GM13977 (cell line): ENCODE data around the gene PFKP.

Source experiments
- DNase-seq: peaks from one replicate; pipeline ENCODE4 v3.0.0; 2012; ENCODE audit warnings: low spot score
- CTCF ChIP-seq: IDR thresholded peaks from 2 replicates; pipeline ENCODE4 v1.5.1; 2012; ENCODE audit warnings: mild to moderate bottlenecking, control low read depth; ENCODE audit not compliant: insufficient read depth; ENCODE audit errors: extremely low read depth, missing control alignments
- in situ Hi-C: fragments of 300-500 bp; cut with MboI; formaldehyde crosslinking; loops from one replicate; pipeline ENCODE4 v1.12.0; 2022; ENCODE audit warnings: low sequenced_read_pairs, low pct_unique_long_range_greater_than_20kb, mixed read lengths, inconsistent platforms; ENCODE audit not compliant: unreplicated experiment

PFKP gene

GRCh38 chr10:3129581-3130340, 62.4 kb downstream of the PFKP start:
- no peak for DNase-seq
- TF ChIP-seq CTCF, result no peak
- in situ Hi-C loops, result no loop called here

GRCh38 chr10:3131098-3131497, 63.8 kb downstream of the PFKP start:
- in situ Hi-C loops, result no loop called here
- DNase-seq, result no peak
- TF ChIP-seq CTCF, result no peak

- no peak for DNase-seq
- in situ Hi-C loops, result no loop called here
- no peak for TF ChIP-seq CTCF
Measured at GRCh38 chr10:3132036-3133025, 65.0 kb downstream of the PFKP start.

DNA sequence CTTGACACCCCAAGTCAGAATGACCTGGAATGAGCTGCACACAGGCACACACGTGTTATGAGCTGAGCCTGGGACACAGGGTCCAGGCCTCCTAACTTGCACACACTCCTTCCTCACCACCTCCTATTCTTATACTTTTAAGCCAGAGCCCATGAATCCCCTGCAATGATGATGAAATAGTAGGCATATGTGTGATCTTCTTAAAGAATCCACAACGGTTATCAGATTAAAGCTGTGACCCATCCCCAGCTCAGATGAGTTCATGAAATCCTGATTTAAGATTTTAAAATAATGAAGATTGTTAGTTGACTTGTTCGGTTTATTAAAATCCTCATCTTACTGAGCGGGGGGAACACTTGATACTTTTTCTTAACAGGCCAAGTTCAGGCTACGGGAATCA, 66.6 kb downstream of the PFKP start:
- no peak for TF ChIP-seq CTCF
- in situ Hi-C loops, result no loop called here

DNA sequence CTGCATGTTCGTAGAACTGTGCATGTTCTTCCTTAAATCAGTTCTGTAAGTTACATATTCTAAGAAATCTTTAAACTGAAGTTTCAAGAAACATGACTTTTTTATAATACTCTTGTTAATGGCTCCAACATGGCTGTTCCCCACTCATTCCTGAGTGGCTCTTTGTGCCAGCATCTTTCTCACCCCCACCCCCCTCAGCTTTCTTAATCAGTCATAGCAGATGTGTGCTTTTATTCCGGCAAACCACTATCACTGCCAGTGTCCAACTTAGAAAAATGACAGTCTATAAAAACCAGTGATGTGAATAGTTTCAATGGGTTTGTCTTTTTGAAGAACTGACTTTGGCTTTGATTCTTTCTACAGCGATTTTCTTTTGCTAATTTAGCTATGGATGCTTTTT, 67.7 kb downstream of the PFKP start:
- TF ChIP-seq CTCF, result no peak
- in situ Hi-C loops, result no loop called here
- DNase-seq, result no peak

More for the DNA sequence above, 66.6 kb downstream of the PFKP start:
- DNase-seq, result no peak

GRCh38 chr10:3136336-3136735, 69.0 kb downstream of the PFKP start:
- no peak for TF ChIP-seq CTCF
- in situ Hi-C loops, result no loop called here
- no peak for DNase-seq
